Heart left ventricle (tissue), 16 donors: Measurements from ENCODE around the gene DLL1. TPM values are rescaled to one million over a fixed set of nuclear protein-coding genes. Genes with fewer than 3 reads are reported as not detected.

ENCODE experiments used
- ATAC-seq, 4 donors: fragments of 200-7000 bp; cut with Tn5 transposase; one replicate each; pipeline ENCODE4 v1.9.1; 2020 to 2022; ENCODE audit warnings: moderate library complexity in 4 of 4, mild to moderate bottlenecking in 3 of 4, moderate number of reproducible peaks in 1 of 4
- DNase-seq, 5 donors: peaks; one replicate each; pipeline ENCODE4 v3.0.0-alpha.2; 2020
- H3K27ac ChIP-seq, 12 donors: fragments of 200-600 bp; sonication (generic) in 4 of 12; one replicate each; pipeline versions ENCODE4 v1.5.0 to v1.8.0; 2016 to 2022; ENCODE audit warnings: mild to moderate bottlenecking in 2 of 12
- H3K27me3 ChIP-seq, 9 donors: fragments of 200-600 bp; sonication (generic) in 2 of 9; one replicate each; pipeline versions ENCODE4 v1.5.1 to v1.8.0; 2016 to 2022; ENCODE audit warnings: mild to moderate bottlenecking in 3 of 9
- H3K36me3 ChIP-seq, 9 donors: fragments of 200-600 bp; sonication (generic) in 2 of 9; one replicate each; pipeline versions ENCODE4 v1.5.0 to v1.8.0; 2018 to 2022; ENCODE audit warnings: mild to moderate bottlenecking in 2 of 9
- H3K4me1 ChIP-seq, 12 donors: fragments of 200-600 bp; sonication (generic) in 4 of 12; one replicate each; pipeline versions ENCODE4 v1.5.0 to v1.8.0; 2016 to 2022; ENCODE audit warnings: mild to moderate bottlenecking in 3 of 12
- H3K4me3 ChIP-seq, 12 donors: fragments of 200-600 bp; sonication (generic) in 4 of 12; one replicate each; pipeline versions ENCODE4 v1.5.0 to v1.8.0; 2017 to 2022; ENCODE audit warnings: mild to moderate bottlenecking in 9 of 12, moderate library complexity in 4 of 12
- H3K9me3 ChIP-seq, 12 donors: fragments of 200-600 bp; sonication (generic) in 4 of 12; one replicate each; pipeline versions ENCODE4 v1.5.0 to v1.8.0; 2016 to 2022; ENCODE audit warnings: mild to moderate bottlenecking in 1 of 12
- CTCF ChIP-seq, 12 donors: fragments of 200-600 bp; sonication (generic) in 4 of 12; IDR thresholded peaks; one replicate each; pipeline versions ENCODE4 v1.5.0 to v1.8.0; 2018 to 2022; ENCODE audit warnings: antibody characterized with exemption in 12 of 12, mild to moderate bottlenecking in 5 of 12
- POLR2A ChIP-seq, 2 donors: fragments of 450-650 bp; IDR thresholded peaks; one replicate each; pipeline ENCODE4 v1.6.1; 2017; ENCODE audit warnings: antibody characterized with exemption in 2 of 2, mild to moderate bottlenecking in 2 of 2, moderate library complexity in 2 of 2
- whole genome bisulfite sequencing, 4 donors: extraction: QIAGEN DNeasy Blood & Tissue Kit in 2 of 4; methylation state at CpG; one replicate each; pipeline versions ENCODE4 v1.1.5 to v1.1.7; 2013 to 2018; 5-methylcytosine and 5-hydroxymethylcytosine counted together
- intact Hi-C, 10 donors: fragments of 100-400 bp; cut with DNase I; formaldehyde crosslinking; loops; one replicate each; pipeline versions ENCODE4 v1.11.1 to v1.14.2; 2022
- polyA plus RNA-seq, 2 donors: library from polyadenylated mRNA; stranded (reverse); fragments of 200-250 nt; gene quantifications; one replicate each; pipeline ENCODE4 v1.2.3, GENCODE V29; 2013
- total RNA-seq, 9 donors: library from RNA; depleted of rRNA in 2 of 9; stranded (reverse); fragments of >200 nt in 2 of 9; fragmentation: NEBNext Ultra II Directional in 3 of 9; extraction: Animal tissue kit (Norgen Biotek cat#: 25700) in 3 of 9; gene quantifications; one replicate each; pipeline versions ENCODE4 v1.1.0 to v1.2.4, GENCODE V29; 2016 to 2023
- donor health status: ischemic (EF 13 %, LVEDD 7.1; RV severe dilation, severe dysfunction).
- donor health status: healthy with polysubstance abuse.
- donor health status: DM: no; HTN: yes; CAD: no.
- donor health status: DM: no; HTN: no; CAD: no.
- donor health status: ischemic (EF 25% LVEDD 6.9; RV normal size, moderate dysfunction).
- donor health status: ischemic (EF 25% LVEDD 5.7; RV mildly dilated, moderate dysfunction).
- donor health status: healthy.
- donor health status: DM: yes; HTN: yes; CAD: no.
- donor health status: ischemic (EF 35%, LVEDD 5.7; RV mildly dilated, moderate dysfunction).
- donor health status: nonischemic (EF 11% LVEDD 7.7; RV severe dilation, severe dysfunction).
- donor health status: DM: yes; HTN: yes; CAD: no.
- donor health status: PGD.
- donor health status: ischemic (EF 29% LVEDD 5.4; RV normal size, mild dysfunction).
- donor health status: nonischemic (EF 23%, LVEDD 6.1; RV moderate dilation, normal function).

Gene DLL1
- total and polyA plus RNA-seq, 11 donors: 2.6 to 10.7 (median 8.0) TPM

GRCh38 chr6:170293341-170294231 is 2.7 kb upstream of the DLL1 start:
- Histone ChIP-seq H3K36me3 (no peaks in the 10 kb centered on the region), H3K9me3 (no peaks in the 10 kb centered on the region), H3K4me1 (peaks cover 12 to 69% (median 45%) of the 10 kb centered on the region in 12 donors), H3K27me3 (peaks cover 9 to 93% (median 33%) of the 10 kb centered on the region in 9 donors), H3K27ac (no peak overlapping the region), H3K4me3 (peak overlapping the region in 5 of 12 donors; percentile 6 to 89 (median 23))
- intact Hi-C loops: loop anchor here (2.0 to 10.0 kb wide), 15 partner anchors 126 to 463 kb away; no protein-coding TSS in a partner anchor
- TF ChIP-seq POLR2A (IDR thresholded peaks at IDR 0.05) (no peak), CTCF (IDR thresholded peaks at IDR 0.05) (no peak)
- DNase-seq (no peak), ATAC-seq (no peak)
- WGBS, 4 donors: 25 to 37% (median 33%) methylated on average over 23 of the region's 23 CpGs

- Histone ChIP-seq H3K36me3 (peaks cover 0 to 6% (median 3%) of the 10 kb centered on the region in 9 donors), H3K4me3 (peak overlapping the region in 7 of 12 donors; percentile 80 to 95 (median 82)), H3K9me3 (no peaks in the 10 kb centered on the region), H3K27ac (peak overlapping the region in 2 of 12 donors; percentile 67 to 78), H3K27me3 (peaks cover 9 to 94% (median 33%) of the 10 kb centered on the region in 9 donors), H3K4me1 (peaks cover 19 to 77% (median 55%) of the 10 kb centered on the region in 12 donors)
- intact Hi-C loops: loop anchor here (2.0 to 10.0 kb wide), 15 partner anchors 125 to 462 kb away; no protein-coding TSS in a partner anchor
- DNase-seq (no peak), ATAC-seq (peak in 1 of 4 donors; percentile 28)
- 12 to 18% (median 15%) methylated on average over 12 to 13 of the region's 13 CpGs for WGBS, 4 donors
- no peak for TF ChIP-seq POLR2A (IDR thresholded peaks at IDR 0.05)
- peak in 10 of 12 donors; percentile 12 to 50 (median 32) for TF ChIP-seq CTCF (IDR thresholded peaks at IDR 0.05)
Measured at GRCh38 chr6:170292407-170293158, 1.7 kb upstream of the DLL1 start.

GRCh38 chr6:170292111-170292406 is 1.2 kb upstream of the DLL1 start:
- intact Hi-C loops: loop anchor here (2.0 to 10.0 kb wide), 15 partner anchors 125 to 461 kb away; no protein-coding TSS in a partner anchor
- Histone ChIP-seq H3K4me3 (peak overlapping the region in 10 of 12 donors; percentile 57 to 95 (median 82)), H3K27ac (peak overlapping the region in 10 of 12 donors; percentile 34 to 90 (median 78)), H3K27me3 (peaks cover 9 to 94% (median 30%) of the 10 kb centered on the region in 9 donors), H3K36me3 (peaks cover 0 to 6% (median 3%) of the 10 kb centered on the region in 9 donors), H3K9me3 (no peaks in the 10 kb centered on the region), H3K4me1 (peaks cover 19 to 80% (median 60%) of the 10 kb centered on the region in 12 donors)
- WGBS, 4 donors: 7 to 8% (median 8%) methylated on average over 11 of the region's 11 CpGs
- TF ChIP-seq CTCF (IDR thresholded peaks at IDR 0.05) (peak in 2 of 12 donors; percentile 39 to 45), POLR2A (IDR thresholded peaks at IDR 0.05) (no peak)
- ATAC-seq (no peak), DNase-seq (no peak)
